Adipose tissue (tissue), 3 donors: Measurements from ENCODE around the gene UHRF2. TPM values are rescaled to one million over a fixed set of nuclear protein-coding genes. Genes with fewer than 3 reads are reported as not detected.
"Not testable (repeated sequence)": the region's sequence is repeated elsewhere in the genome, so short reads cannot be mapped to it uniquely, and the experiment has no call there.

Experiments used
- H3K27ac ChIP-seq: one replicate; pipeline ENCODE4 v1.5.1; 2013; ENCODE audit warnings: low read depth, low read length
- WGBS, 3 donors: extraction: QIAGEN DNeasy Blood & Tissue Kit; methylation state at CpG; one replicate each; pipeline ENCODE4 v1.1.7; 2013; 5-methylcytosine and 5-hydroxymethylcytosine counted together
- polyA plus RNA-seq, 3 donors: library from polyadenylated mRNA; stranded (reverse); fragments of 200-250 nt; gene quantifications; one replicate each; pipeline ENCODE4 v1.2.3, GENCODE V29; 2013
- donor health status: healthy with polysubstance abuse.
- donor health status: Bipolar disorder and iron deficiency.
- donor health status: healthy.

UHRF2 gene
- polyA plus RNA-seq, 3 donors = 11.7 to 14.5 (median 12.8) TPM

DNA sequence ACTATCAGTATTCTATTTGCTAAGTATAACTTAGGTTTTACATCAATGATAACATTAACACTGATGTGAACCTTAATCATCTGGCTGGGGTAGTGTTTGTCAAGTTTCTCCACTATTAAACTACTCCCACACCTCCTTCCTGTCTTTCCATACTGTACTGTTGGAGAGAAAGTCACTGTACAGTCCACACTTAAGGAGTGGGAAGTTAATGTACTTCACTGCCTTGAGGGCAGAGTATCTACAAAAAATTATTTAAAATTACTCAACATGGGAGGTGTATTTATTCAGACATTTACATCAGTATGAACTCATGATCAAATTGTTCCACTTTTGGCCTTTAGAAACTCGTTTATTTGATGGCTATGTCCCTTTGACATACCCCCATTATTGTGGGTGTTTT, 11.9 kb downstream of the UHRF2 start:
- no peak overlapping the region for H3K27ac ChIP-seq
- WGBS, 3 donors = 64 to 82% (median 65%) methylated on average over 1 of the region's 1 CpG

- 68 to 79% (median 75%) methylated on average over 2 of the region's 2 CpGs for WGBS, 3 donors
- H3K27ac ChIP-seq = no peak overlapping the region
These were observed 13.1 kb downstream of the UHRF2 start for GRCh38 chr9:6426117-6426516.

GRCh38 chr9:6428940-6429889, 16.2 kb downstream of the UHRF2 start:
- H3K27ac ChIP-seq = no peak overlapping the region
- 81 to 97% (median 82%) methylated on average over 11 of the region's 11 CpGs for WGBS, 3 donors

- H3K27ac ChIP-seq = no peak overlapping the region
These were observed 18.0 kb downstream of the UHRF2 start for GRCh38 chr9:6431038-6431437.

- no peak overlapping the region for H3K27ac ChIP-seq
- WGBS, 3 donors = 87 to 88% (median 87%) methylated on average over 2 of the region's 2 CpGs
These were observed 20.4 kb downstream of the UHRF2 start for GRCh38 chr9:6433410-6433809.

- WGBS, 3 donors = 82 to 92% (median 90%) methylated on average over 9 of the region's 9 CpGs
- no peak overlapping the region for H3K27ac ChIP-seq
These were observed 26.2 kb downstream of the UHRF2 start for GRCh38 chr9:6439051-6439703.

DNA sequence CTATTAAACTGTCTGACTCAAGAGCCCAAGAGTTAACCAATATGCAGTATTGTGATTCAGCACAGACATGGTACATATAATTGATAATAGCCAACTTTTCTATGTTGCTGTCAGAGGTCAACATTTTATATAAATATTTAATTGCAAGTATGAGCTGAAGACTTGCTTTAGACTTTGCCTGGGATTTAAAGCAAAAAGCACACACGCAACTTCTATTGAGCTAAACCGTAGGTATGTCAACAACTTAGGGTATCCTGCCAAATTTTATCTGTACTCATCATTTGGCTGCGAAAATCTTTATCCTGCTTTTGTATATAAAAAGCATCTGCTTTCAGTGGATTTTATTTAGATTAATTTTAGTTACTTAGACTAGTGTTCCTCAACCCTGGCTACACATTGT, 27.4 kb downstream of the UHRF2 start:
- no peak overlapping the region for H3K27ac ChIP-seq
- WGBS, 3 donors = 77 to 78% (median 77%) methylated on average over 3 of the region's 3 CpGs

GRCh38 chr9:6441269-6441668, 28.3 kb downstream of the UHRF2 start:
- H3K27ac ChIP-seq = no peak overlapping the region
- WGBS, 3 donors = 58 to 69% (median 64%) methylated on average over 1 of the region's 1 CpG

- H3K27ac ChIP-seq = no peak overlapping the region
- 20 to 36% (median 23%) methylated on average over 1 of the region's 1 CpG for WGBS, 3 donors
These were observed 30.7 kb downstream of the UHRF2 start for GRCh38 chr9:6443661-6444060.

DNA sequence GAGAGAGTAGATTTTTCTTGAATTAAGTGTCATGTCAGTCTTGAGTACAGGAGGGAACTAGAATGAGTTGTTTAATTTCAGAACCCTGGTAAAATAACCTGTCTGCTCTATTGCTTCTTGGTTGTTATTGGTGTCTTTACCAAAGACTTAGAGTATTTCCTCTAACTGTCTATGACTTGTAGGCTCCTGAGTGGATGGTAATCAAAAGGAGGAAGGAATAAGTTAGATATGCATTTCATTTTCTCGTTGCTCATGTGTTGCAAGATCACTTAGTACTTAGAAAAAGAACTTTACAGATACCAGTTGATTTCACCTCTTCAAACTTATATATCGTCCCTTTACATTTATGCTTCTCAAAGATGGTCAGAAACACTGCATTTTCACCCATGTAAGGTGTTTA, 31.1 kb downstream of the UHRF2 start:
- H3K27ac ChIP-seq = no peak overlapping the region
- WGBS, 3 donors = 46 to 75% (median 62%) methylated on average over 2 of the region's 2 CpGs

DNA sequence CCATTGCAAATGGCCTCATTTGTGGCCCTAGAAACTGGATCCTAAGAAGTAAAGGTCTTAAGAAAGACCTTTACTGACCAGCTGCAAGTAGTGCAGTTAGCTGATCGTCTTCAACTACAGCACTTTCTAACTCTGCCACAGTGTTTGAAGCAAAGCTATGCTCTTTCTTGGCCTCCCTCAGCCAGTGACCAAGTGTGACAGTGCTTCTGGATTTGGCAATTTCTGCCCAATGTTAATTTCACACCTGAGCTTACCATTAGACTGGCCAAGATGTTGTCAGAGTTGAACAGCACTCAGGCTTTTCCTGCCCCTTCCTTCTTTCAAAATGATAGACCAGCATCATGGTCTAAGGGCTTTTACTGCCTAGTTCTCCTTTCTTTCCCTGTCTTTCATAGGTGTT, 36.1 kb downstream of the UHRF2 start:
- 91 to 97% (median 92%) methylated on average over 1 of the region's 1 CpG for WGBS, 3 donors
- H3K27ac ChIP-seq = no peak overlapping the region

- no peak overlapping the region for H3K27ac ChIP-seq
These were observed 36.6 kb downstream of the UHRF2 start for GRCh38 chr9:6449645-6450044.

GRCh38 chr9:6450641-6451375, 37.8 kb downstream of the UHRF2 start:
- no peak overlapping the region for H3K27ac ChIP-seq
- WGBS, 3 donors = 65 to 84% (median 76%) methylated on average over 5 of the region's 5 CpGs

DNA sequence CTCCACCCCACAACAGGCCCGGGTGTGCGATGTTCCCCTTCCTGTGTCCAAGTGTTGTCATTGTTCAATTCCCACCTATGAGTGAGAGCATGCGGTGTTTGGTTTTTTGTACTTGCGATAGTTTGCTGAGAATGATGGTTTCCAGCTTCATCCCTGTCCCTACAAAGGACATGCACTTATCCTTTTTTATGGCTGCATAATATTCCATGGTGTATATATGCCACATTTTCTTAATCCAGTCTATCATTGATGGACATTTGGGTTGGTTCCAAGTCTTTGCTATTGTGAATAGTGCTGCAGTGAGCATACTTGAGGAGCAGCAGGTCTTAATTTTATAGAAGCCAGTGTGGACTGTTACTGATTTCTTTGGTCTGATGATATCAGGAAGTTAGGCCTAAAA, 42.3 kb downstream of the UHRF2 start:
- 96 to 97% (median 97%) methylated on average over 4 of the region's 4 CpGs for WGBS, 3 donors

DNA sequence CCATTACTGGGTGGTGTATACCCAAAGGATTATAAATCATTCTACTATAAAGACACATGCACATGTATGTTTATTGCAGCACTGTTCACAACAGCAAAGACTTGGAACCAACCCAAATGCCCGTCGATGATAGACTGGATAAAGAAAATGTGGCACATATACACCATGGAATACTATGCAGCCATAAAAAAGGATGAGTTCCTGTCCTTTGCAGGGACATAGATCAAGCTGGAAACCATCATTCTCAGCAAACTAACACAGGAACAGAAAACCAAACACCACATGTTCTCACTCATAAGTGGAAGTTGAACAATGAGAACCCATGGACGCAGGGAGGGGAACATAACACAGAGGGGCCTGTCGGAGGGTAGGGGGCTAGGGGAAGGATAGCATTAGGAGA, 45.7 kb downstream of the UHRF2 start:
- WGBS, 3 donors = 94 to 98% (median 97%) methylated on average over 2 to 4 of the region's 4 CpGs
- H3K27ac ChIP-seq = not testable (repeated sequence)

More for the DNA sequence above, 42.3 kb downstream of the UHRF2 start:
- not testable (repeated sequence) for H3K27ac ChIP-seq

- H3K27ac ChIP-seq = no peak overlapping the region
- WGBS, 3 donors = 93 to 97% (median 96%) methylated on average over 5 of the region's 5 CpGs
These were observed 46.7 kb downstream of the UHRF2 start for GRCh38 chr9:6459718-6460117.

- no peak overlapping the region for H3K27ac ChIP-seq
- 93 to 97% (median 95%) methylated on average over 5 of the region's 5 CpGs for WGBS, 3 donors
These were observed 47.3 kb downstream of the UHRF2 start for GRCh38 chr9:6460189-6460768.

- WGBS, 3 donors = 94 to 98% (median 94%) methylated on average over 3 of the region's 3 CpGs
- H3K27ac ChIP-seq = no peak overlapping the region
These were observed 48.6 kb downstream of the UHRF2 start for GRCh38 chr9:6461619-6462018.
